Globus pallidus (tissue), 1 donor: ENCODE data around the gene KCNJ10.

ENCODE experiments used
- DNase-seq: peaks from one replicate; pipeline ENCODE4 v3.0.0-alpha.2; 2015; ENCODE audit warnings: low spot score

KCNJ10 gene

DNA sequence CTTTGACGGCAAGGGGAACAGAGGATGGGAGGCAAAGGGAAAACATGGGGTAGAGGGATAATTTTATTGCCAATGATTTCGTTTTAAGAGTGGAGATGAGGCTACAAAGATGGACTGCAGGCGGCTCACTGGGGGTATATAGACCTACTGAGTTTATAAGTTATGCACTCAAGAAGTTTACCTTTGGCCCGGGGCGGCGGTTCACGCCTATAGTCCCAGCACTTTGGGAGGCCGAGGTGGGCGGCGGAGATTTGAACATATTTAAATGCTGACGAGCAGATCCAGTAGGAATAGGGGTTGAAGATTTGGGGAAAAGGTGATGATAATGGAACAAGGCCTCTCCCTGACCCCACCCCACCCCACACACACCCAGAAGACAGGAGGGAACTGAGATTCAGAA lies 107.8 kb downstream of the KCNJ10 start:
- no peak for DNase-seq

DNA sequence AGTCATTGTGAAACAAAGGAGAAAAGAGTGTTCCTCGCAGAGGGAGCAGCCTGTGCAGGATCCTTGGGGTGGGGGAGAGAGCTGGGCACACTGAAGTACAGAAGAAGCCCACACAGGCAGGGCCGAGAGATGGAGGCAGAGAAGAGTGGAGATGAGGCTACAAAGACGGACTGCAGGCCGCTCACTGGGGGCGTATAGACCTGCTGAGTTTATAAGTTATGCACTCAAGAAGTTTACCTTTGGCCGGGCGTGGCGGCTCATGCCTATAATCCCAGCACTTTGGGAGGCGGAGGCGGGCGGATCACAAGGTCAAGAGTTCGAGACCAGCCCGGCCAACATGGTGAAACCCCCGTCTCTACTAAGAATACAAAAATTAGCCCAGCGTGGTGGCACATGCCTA lies 108.3 kb downstream of the KCNJ10 start:
- DNase-seq = no peak

DNA sequence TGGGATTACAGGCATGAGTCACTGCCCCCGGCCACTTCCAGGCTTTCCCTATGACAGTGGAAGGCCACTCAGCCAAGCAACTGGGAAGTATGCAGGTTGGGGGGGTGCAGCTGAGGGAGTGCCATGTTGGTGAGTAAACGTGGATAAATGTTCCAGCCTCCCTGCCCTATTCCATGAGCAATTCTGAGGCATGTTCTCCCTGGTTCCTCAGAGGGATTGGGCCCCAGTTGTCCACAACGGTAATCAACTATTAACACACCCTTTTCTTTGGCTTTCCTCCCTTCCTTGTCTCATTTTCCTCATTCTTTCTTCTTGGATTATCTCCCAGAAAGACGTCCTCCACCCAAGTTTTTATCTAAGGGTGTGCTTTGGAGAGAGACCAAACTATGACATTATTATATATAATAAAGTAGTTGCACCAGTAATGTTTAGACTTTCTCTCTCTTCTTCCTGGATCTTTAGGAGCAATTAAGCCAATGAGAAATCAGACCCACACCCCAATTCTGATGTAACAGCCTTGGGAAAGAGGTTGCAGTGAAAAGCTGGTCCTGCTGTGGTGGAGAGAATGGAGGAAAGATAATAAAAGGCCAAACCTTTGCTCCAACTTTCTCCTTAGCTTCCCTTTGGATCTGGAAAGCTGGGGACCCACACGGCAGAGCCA lies 109.1 kb downstream of the KCNJ10 start:
- DNase-seq = no peak

DNA sequence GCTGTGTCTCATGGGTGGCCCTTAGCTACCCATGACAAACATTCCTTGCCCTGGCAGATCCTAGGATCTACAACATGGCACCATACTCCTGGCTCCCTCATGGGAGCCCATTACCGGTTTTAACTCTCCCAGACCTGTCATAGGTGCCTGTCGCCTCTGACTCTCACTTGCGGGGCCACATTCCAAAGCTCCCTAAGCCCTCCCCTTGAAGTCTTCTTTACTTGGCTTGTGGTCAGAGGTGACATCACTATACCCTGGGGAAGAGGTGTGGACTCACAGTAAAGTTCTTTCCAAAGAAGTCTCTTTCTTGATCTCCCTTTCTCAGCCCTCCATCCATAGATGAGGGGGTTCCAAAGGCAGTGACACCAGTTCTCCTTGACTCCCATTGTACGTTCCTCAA lies 110.5 kb downstream of the KCNJ10 start:
- DNase-seq = no peak

DNA sequence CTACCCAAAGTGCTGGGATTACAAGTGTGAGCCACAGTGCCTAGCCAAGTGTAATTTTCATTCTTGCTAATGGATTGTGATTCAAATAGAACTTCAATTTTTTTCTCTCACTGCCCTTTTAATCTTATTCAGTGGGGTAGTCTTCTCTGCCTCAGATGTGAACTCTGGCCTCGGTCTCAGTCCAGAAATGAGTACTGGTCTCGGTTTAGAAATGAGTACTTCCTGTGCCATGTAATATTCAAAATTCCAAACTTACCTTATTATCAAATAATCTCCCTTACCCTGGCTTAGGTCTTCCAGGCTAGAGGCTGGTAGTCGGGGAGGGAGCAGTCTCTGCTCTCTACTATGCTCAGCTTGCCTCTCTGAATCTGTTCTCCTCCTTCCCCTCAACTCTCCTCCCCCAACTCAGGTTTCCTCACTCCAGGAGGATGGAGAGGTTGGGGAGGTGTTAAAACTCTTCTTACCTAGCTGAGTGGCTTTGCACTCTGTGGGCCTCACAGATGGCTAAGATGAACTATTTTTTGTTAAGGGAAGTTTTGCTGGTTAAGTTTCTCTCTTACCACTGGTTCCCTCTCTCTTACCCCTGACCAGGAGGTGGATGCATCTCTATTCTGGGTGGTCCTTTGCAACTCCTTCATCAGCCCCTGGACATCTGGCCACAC lies 111.1 kb downstream of the KCNJ10 start:
- DNase-seq = no peak

DNA sequence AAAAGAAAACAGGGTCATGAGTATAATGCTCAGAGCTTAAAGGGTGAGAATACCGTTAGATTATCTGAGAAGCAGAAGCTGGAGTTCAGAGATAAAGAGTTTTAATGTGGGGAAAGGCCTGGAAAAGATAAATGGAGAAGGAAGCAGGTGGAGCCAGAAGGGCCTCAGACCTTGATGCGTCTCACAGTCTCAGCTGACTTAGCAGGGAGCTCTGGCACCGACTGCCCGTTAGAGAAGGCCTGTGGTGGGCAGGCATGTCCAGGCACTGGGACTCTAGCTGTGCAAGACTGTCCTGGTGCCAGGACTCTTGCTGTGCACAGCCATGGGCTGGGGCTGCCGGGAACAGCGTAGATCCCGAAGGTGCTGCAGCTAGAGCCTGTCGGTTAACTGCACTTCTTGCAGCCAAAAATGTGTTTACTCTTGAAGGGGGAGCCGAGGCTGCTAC lies 112.1 kb downstream of the KCNJ10 start:
- no peak for DNase-seq

DNA sequence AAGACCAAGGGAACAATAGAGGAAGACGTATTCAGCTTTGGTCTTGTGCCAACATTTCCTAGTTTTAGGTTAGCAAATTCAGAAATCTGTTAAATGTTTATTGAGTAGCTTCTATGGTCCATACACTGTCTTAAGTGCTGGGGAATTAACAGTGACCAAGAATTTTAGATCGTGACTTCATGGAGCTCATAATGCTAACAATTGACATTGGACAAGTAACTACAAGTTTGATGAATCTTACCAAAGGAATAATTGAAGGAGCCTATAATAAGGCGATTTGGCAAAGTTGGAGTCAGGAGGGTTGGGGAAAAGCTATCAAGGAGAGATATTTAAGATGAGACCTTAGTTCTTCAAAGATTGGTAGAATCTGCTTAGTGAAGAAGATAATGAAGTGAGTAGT lies 114.5 kb downstream of the KCNJ10 start:
- no peak for DNase-seq

DNA sequence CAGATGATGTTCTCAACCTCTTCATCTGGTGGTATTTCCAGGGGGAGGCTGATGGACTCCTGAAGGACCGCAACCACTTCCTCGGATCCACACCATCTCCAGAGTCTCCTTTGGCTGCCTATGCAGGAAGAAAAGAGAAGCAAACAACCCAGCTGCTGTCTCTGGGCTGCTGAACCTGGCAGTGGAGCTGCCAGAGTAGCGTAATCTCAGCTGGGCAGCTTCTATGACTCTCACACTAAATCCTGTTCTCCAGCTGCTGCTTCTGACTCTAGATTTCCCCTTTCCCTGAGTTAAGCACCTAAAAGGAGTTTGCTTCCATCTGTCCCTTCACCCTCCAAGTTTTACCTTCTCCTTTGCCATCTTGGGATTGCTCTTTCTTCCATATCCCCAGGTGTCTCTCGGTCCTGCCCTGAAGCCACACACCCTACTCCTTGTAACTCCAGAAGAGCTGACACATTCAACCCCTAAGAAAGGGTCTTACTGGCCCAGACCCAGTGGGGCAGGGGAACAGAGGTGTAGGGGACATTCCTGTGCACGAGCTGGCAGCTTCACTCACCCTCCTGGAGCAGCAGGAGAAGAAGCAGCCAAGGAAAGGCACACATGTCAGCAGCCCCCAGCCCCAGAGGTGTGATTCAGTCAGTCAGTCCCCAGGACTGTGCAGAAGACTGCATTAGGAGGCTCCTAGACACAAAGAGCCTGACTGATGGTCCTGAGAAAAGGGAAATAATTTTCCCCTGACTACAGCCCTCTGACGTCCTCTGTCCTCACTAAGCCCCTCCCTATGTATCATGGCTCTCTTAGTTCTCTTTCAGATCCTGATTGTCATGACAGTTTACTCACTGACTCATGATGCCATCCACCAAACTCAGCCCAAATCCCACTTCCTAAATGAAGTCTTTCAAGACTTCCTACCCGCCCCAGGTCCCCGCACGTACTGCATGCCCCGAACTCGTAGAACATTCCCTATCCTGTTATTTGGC lies 116.1 kb downstream of the KCNJ10 start, which contains the start of gene SLAMF9:
Gene SLAMF9, minus strand, starts transcription at position 702 of the 980 bp plus-strand sequence. Its CDS starts 100 bp downstream, at position 602.
- DNase-seq = no peak

DNA sequence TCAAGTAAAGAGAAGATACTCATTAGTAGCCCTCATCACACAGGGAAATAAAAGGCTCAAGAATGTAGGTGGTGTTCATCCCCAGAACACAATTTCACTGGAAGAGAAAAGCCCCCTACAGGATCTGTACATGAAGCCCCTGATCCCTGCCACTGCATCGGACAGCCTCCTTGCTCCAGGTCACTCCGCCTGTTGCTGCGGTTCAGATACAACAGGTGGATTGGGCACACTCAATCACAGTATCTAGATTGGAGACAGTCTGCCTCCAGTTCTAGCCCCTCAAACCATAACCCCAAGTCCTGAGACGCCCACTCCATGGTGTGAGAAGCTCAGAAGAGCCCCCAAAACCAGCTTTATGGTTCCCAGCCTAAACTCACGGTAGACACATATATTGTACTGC lies 117.0 kb downstream of the KCNJ10 start:
- no peak for DNase-seq

DNA sequence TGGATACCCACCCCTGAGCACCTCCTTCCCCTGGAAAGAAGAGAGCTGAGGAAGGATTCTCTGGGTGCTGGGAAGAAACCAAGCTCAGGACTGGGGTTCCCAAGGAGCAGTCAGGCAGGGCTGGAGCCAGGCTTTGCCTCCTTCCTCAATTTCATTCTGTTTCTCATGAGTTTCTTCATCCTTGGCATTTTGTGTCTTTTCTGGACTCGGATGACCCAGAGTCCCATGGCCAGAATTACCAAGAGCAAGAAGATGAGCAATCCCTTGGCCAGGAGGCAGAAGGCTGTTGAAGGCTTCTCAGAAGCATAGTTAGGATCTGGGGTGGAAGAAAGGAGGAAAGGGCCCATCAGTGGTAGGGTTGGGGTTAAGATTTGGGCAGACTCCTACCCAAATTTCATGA lies 118.4 kb downstream of the KCNJ10 start:
- no peak for DNase-seq

DNA sequence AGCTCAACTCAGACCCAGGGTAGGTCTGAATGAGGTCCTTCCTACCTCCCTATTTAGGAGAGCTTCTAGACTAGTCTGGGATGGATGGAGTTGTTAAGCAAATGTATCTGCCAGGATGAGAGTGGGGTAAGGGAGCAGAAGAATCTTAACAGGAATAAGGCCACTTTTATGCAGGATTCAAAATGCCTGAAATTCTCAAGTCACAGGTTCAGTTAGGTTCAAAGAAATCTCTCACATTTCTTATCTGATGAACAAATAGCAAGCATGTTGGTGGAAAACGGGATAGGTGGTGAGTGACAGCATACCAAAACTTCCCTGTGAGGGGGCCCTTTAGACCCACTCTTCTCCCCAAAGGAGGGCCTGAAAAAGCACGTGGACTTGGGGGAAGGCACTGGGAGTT lies 118.9 kb downstream of the KCNJ10 start:
- no peak for DNase-seq

DNA sequence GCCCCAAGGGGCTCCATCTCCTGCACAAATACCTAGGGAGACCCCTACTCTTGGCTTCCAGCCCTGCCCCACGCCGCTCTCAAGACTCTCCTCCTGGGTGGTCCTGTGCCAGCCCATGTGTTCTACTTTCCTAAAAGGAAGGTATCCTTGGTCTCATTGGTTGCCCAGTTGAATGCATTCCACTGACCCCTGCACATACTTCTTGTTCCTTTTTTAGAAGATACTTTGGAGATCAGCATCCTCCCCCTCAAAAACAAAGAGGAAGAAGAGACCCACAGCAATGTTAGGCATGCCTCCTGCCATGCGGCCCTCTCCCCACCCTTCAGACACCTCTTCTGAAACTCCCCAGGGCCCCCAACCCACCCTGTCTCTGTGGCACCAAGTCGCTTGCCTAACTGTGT lies 120.0 kb downstream of the KCNJ10 start:
- DNase-seq = no peak

DNA sequence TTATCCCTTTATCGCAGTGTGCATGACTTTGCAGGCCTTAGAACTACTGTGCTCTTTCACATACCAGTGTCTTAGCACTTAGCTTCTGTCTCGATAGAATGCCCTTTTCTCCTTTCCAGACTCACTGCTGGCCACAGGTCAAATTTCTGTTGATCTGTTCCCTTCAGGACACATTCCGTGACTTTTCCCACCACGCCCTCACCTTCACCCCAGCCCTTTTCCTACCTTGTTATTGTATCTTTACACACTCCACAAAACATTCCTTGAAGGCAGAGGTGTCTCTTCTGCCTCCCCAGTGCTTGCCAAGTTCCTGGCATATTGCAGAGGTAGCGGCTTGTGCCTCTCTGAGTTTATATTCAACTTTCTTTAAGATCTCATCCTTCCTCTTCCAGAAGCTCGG lies 120.8 kb downstream of the KCNJ10 start:
- no peak for DNase-seq
